ENCODE measurements around the gene DCTN1.

DCTN1 gene

GRCh38 chr2:74413001-74413698 lies 33.0 kb upstream of the DCTN1 start:
- no peak for DNase-seq (ENCODE audit: low spot score)

DNA sequence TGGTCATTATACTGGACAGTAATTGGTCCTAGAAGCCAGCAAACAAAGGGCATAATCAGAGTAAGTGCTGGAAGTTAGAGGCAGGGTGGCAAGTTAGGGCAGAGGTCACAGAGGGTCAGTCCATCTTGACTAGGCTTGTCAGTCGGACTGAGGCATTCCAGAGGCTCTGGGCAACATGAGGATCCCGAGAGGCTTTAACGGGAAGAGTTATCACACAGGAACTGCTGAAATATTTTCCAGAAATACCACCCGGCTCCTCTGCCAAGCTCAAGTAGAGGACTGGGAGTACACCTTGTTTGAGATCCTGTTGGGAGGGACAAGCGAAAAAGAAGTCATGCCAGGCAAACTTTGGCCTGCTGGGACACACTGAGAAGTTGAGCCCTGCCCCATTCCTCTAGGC lies 27.6 kb upstream of the DCTN1 start:
- no peak for DNase-seq (ENCODE audit: low spot score)

- no peak for DNase-seq (ENCODE audit: low spot score)
These were observed 25.9 kb upstream of the DCTN1 start for GRCh38 chr2:74406035-74406434.

DNA sequence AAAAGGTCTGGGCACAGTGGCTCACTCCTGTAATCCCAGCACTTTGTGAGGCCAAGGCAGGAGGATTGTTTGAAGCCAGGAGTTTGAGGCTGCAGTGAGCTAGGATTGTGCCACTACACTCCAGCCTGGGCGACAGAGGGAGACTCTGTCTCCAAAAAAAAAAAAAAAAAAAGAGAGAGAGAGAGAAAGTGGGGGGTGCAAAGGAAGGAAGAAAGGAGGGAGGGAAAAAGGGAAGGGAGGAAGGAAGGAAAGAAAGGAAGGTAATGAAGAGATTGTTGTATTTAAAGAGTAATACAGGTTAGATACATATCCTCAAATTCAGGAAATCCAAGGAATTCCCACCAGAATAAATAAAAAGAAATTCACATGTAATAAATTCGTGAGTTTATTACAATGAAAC lies 21.8 kb upstream of the DCTN1 start:
- no peak for DNase-seq (ENCODE audit: low spot score)

DNA sequence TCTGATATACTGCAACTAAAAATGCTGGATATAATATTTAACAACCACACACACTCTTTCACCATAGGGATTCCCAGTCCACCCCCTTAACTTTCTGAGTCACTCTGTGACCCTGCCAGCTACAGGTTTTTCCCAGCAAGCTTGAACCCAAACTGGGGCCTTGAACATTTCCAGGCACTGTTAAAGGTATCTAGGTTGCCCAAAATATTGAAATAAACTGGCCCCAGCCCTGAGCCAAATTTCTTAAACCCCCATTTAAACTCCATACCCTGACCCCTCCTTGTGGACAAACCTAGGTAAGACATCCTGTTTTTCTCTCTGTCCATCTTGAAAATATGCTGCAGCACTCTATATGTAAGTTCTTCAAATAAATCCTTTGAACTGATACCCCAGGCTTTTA lies 19.7 kb upstream of the DCTN1 start:
- no peak for DNase-seq (ENCODE audit: low spot score)

DNA sequence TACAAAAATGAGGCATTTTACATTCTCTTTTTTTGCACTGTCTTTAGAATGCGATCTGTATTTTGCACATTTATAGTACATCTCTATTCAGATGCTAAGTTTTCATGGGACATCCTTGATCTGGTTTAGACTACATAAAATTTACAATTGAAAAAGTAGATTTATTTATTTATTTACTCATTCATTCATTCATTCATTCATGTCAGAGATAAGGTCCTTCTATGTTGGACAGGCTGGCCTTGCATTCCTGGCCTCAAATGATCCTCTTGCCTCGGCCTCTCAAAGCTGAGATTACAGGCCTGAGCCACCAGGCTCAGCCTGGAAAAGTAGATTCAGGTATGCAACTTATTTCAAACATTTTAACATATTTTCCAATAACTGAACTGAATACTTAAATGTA lies 16.0 kb upstream of the DCTN1 start:
- DNase-seq (ENCODE audit: low spot score), result no peak

GRCh38 chr2:74393525-74393924 lies 13.4 kb upstream of the DCTN1 start:
- no peak for DNase-seq (ENCODE audit: low spot score)

- no peak for DNase-seq (ENCODE audit: low spot score)
These were observed 12.3 kb upstream of the DCTN1 start for GRCh38 chr2:74392449-74392743.

DNA sequence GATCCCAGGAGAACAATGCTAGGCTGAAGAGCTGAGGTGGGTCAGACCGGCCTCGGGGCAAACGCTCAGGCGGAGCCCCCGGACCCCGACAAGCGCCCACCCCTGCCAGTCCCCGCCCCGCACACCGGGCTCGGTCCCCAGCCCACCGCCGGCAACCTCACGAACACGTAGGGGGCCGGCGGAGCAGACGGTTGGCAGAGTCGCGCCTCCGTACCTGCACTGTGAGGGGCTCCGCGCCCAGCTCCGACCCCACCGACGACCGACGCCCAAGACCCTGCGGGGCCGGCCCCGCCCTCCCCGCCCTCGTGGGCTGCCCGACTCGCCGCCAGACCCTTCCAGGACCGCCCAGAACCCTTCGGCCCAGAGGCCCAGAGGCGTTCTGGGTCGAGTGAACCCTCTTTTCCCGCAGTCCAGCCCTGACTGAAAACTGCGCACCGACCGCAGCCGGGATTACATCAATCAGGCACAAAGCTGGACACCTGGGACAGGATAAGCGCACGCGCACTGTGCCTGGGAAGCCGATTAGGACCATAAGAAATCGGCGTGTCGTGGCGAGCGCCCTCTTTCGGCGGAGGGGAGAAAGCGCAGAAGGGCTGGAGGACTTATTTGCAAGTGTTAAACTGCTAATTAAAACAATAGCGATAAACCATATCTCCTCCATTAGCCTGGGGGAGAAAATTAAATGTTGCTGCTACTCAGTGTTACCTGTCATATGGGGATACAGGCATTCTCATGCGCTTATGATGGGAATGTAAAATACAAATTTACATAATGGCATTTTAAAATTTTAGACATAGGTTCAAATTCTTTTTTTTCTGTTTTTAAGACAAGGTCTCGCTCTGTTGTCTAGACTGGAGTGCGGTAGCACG lies 11.7 kb upstream of the DCTN1 start:
- peak; percentile 96 for DNase-seq (ENCODE audit: low spot score)

DNA sequence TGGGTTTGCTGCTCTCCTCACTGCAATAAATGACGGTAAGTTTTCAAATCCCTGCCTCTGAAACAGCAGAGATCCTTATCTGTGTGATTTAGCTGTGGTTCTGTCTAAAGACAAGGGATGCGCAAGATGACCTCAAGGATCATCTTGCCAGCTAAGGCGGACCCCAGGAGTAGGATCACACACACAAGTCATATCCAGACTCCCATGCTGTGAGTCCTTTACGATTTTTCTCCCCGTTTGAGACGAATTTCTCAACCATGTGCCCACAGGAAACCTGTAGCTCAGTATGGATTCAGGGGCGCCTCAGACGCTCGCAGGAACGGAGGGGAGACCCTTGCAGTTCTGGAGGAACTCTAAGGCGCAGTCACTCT lies 11.1 kb upstream of the DCTN1 start:
- peak; percentile 49 for DNase-seq (ENCODE audit: low spot score)

- no peak for DNase-seq (ENCODE audit: low spot score)
These were observed 10.5 kb upstream of the DCTN1 start for GRCh38 chr2:74390606-74391005.

GRCh38 chr2:74387346-74387745 lies 7.2 kb upstream of the DCTN1 start:
- no peak for DNase-seq (ENCODE audit: low spot score)

GRCh38 chr2:74385396-74385795 lies 5.3 kb upstream of the DCTN1 start:
- peak; percentile 75 for DNase-seq (ENCODE audit: low spot score)

DNA sequence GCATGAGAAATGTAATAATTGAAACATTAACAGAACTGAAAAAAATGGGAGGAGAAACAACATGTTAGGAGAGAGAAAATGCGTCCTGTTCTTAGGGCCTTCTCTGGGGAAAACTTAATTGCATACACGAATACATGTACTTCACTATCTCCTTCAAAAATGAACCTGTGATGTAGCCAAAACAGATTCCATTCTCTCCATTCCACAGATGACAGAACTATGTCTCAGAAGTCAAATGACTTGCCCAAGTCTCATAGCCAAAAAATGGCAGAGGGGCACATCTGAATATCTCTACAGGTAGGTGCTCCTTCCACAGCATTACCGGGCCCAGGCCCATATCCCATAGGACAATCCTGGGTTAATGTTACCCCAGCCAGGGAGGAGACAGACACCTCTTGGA lies 3.9 kb upstream of the DCTN1 start:
- DNase-seq (ENCODE audit: low spot score), result no peak

- DNase-seq (ENCODE audit: low spot score), result peak; percentile 32
These were observed 3.1 kb upstream of the DCTN1 start for GRCh38 chr2:74383254-74383653.

DNA sequence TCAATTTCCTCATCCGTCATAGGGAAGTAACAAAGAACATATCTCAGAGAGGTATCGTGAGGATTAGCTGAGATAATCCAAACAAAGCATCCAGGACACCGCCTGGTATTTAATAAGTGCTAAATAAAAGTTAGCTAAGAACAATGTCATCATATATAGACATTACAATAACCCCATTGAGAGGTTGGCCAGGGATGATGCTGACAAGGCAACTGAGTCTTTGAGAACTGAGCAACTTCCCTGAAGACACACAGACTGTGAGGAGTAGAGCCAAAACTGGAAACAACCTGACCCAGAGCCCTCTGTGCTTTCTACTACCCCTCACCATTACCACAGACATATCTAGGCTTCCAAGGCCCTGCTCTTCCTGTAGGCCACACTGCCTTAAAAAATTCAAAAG lies 1.6 kb upstream of the DCTN1 start:
- no peak for DNase-seq (ENCODE audit: low spot score)

- no peak for DNase-seq (ENCODE audit: low spot score)
These were observed 2.1 kb downstream of the DCTN1 start for GRCh38 chr2:74378007-74378406.

- no peak for DNase-seq (ENCODE audit: low spot score)
These were observed 4.3 kb downstream of the DCTN1 start for GRCh38 chr2:74375838-74376237.

DNA sequence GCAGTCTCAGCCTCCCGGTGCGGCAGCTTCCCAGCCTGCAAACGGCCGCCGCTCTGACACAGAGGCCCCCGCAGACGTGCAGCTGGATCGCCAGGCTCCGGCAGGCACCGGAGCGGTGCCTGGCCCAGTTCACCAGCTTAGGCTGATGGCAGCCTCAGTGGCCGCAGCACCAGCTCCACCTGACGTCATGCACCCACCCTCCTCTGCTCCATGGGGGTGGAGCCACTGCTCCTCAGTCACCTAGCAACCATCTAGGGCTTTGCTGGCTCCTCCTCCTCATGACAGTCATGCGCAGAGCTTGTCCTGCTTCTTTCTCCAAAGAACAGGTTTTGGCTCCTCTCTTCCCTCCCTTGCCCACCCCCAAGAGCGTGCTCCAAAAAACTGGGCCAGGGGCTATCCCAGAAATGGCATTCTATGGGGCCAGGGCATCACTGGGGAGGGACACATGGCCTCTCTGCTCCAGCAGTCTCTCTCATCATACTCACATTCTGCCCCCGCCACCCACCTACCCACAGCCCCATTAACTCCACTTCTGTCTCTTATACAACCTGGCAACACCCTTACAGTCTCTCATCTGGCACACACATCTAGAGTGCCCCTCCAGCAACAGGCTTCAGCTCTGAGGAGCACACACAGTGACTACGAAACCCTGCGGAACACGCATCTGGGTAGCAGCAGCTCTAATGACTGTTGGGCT lies 5.5 kb downstream of the DCTN1 start:
- DNase-seq (ENCODE audit: low spot score), result peak; percentile 98

GRCh38 chr2:74373985-74374384 lies 6.1 kb downstream of the DCTN1 start:
- DNase-seq (ENCODE audit: low spot score), result no peak

- DNase-seq (ENCODE audit: low spot score), result no peak
These were observed 6.9 kb downstream of the DCTN1 start for GRCh38 chr2:74373221-74373676.

DNA sequence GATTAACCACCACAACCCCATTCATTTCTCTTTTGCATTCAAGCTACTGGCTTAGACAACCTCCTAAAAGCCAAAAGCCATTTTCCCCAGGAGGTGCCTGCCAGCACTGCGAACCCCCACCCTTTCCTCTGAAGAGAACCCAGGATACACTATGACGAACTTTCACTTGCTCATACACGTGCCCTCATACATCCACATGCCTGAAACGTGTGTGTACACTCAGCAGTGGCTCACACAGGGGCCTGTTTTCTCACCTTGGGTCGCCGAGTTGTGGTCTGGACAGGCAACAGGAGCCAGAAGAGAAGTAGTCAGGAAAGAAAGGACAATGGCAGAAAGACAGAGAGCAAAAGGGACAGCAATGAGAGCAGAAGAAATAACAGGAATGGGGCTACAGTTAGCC lies 7.4 kb downstream of the DCTN1 start:
- no peak for DNase-seq (ENCODE audit: low spot score)

- DNase-seq (ENCODE audit: low spot score), result no peak
These were observed 8.7 kb downstream of the DCTN1 start for GRCh38 chr2:74371421-74371820.

Measured in cerebellar cortex (tissue), 1 donor.